CD4-positive, alpha-beta T cell treated with Interleukin-4 for 1 hour (primary cell): ENCODE results near the gene USP22.
"Not testable (repeated sequence)": the region's sequence is repeated elsewhere in the genome, so short reads cannot be mapped to it uniquely, and the experiment has no call there.

Source experiments
- DNase-seq, 2 donors: peaks; one replicate each; pipeline ENCODE4 v3.0.0-alpha.2; 2020 to 2022

Gene USP22

GRCh38 chr17:20986767-20987510 is 55.9 kb downstream of the USP22 start:
- no peak for DNase-seq

- DNase-seq = no peak
Observed at GRCh38 chr17:20983359-20983637, 59.5 kb downstream of the USP22 start.

- DNase-seq = no peak
Observed at GRCh38 chr17:20982589-20983358, 60.0 kb downstream of the USP22 start.

GRCh38 chr17:20981046-20981920 is 61.5 kb downstream of the USP22 start:
- no peak for DNase-seq

- DNase-seq = no peak
Observed at GRCh38 chr17:20979792-20980083, 63.1 kb downstream of the USP22 start.

GRCh38 chr17:20979007-20979791 is 63.6 kb downstream of the USP22 start:
- DNase-seq = not testable (repeated sequence)

GRCh38 chr17:20977609-20978253 is 65.1 kb downstream of the USP22 start:
- not testable (repeated sequence) for DNase-seq

- no peak for DNase-seq
Observed at GRCh38 chr17:20975566-20975965, 67.2 kb downstream of the USP22 start.

- DNase-seq = no peak
Observed at GRCh38 chr17:20970329-20970728, 72.5 kb downstream of the USP22 start.

GRCh38 chr17:20968913-20969616 is 73.7 kb downstream of the USP22 start:
- no peak for DNase-seq

GRCh38 chr17:20967776-20968175 is 75.0 kb downstream of the USP22 start:
- DNase-seq = no peak

- peak in 1 of 2 donors; percentile 23 for DNase-seq
Observed at GRCh38 chr17:20966870-20967269, 75.9 kb downstream of the USP22 start.

- no peak for DNase-seq
Observed at GRCh38 chr17:20965492-20965891, 77.3 kb downstream of the USP22 start.

- DNase-seq = no peak
Observed at GRCh38 chr17:20961586-20961985, 81.2 kb downstream of the USP22 start.

- DNase-seq = no peak
Observed at GRCh38 chr17:20960871-20961270, 81.9 kb downstream of the USP22 start.

GRCh38 chr17:20955427-20956323 is 87.1 kb downstream of the USP22 start:
- DNase-seq = no peak

- DNase-seq = no peak
Observed at GRCh38 chr17:20954794-20955193, 88.0 kb downstream of the USP22 start.

- DNase-seq = no peak
Observed at GRCh38 chr17:20952183-20952582, 90.6 kb downstream of the USP22 start.
